MM.1S (cell line): ENCODE measurements around the gene NXPH2.

Source experiments
- DNase-seq: peaks from one replicate; pipeline ENCODE4 v3.0.0-alpha.2; 2015
- H2AFZ ChIP-seq: fragments of 300-600 bp; sonication (generic); 2 replicates; pipeline ENCODE4 v1.6.0; 2016; ENCODE audit warnings: antibody characterized with exemption, low read length
- H3F3A ChIP-seq: fragments of 300-600 bp; sonication (generic); 2 replicates; pipeline ENCODE4 v1.6.1; 2016; ENCODE audit warnings: mild to moderate bottlenecking, antibody characterized with exemption, low read length, moderate library complexity, mixed read lengths; ENCODE audit not compliant: insufficient read depth
- H3K27ac ChIP-seq: fragments of 300-600 bp; sonication (generic); 2 replicates; pipeline ENCODE4 v1.5.1; 2016; ENCODE audit warnings: mild to moderate bottlenecking, low read length
- H3K27me3 ChIP-seq: fragments of 300-600 bp; sonication (generic); replicated peaks from 2 replicates; pipeline ENCODE4 v1.6.0; 2016; ENCODE audit warnings: low read length; ENCODE audit not compliant: insufficient read depth
- H3K36me3 ChIP-seq: fragments of 300-600 bp; sonication (generic); replicated peaks from 2 replicates; pipeline ENCODE4 v1.6.1; 2016; ENCODE audit warnings: mild to moderate bottlenecking, low read length, mixed read lengths; ENCODE audit not compliant: insufficient read depth
- H3K4me1 ChIP-seq: fragments of 300-600 bp; sonication (generic); 2 replicates; pipeline ENCODE4 v1.6.1; 2016; ENCODE audit warnings: low read length, mixed read lengths
- H3K4me2 ChIP-seq: fragments of 300-600 bp; sonication (generic); 2 replicates; pipeline ENCODE4 v1.6.0; 2016; ENCODE audit warnings: low read depth, low read length
- H3K4me3 ChIP-seq: fragments of 300-600 bp; sonication (generic); 2 replicates; pipeline ENCODE4 v1.5.1; 2016; ENCODE audit warnings: low read length, mixed read lengths
- H3K79me2 ChIP-seq: fragments of 300-600 bp; sonication (generic); 2 replicates; pipeline ENCODE4 v1.6.1; 2016; ENCODE audit warnings: mixed run types, low read length, mixed read lengths
- H3K9ac ChIP-seq: fragments of 300-600 bp; sonication (generic); 2 replicates; pipeline ENCODE4 v1.6.1; 2016; ENCODE audit warnings: low read length, mixed read lengths
- H3K9me2 ChIP-seq: fragments of 300-600 bp; sonication (generic); replicated peaks from 2 replicates; pipeline ENCODE4 v1.6.1; 2016; ENCODE audit warnings: mild to moderate bottlenecking, low read length, mixed read lengths; ENCODE audit not compliant: insufficient read depth
- H3K9me3 ChIP-seq: fragments of 300-600 bp; sonication (generic); replicated peaks from 2 replicates; pipeline ENCODE4 v1.6.1; 2016; ENCODE audit warnings: mild to moderate bottlenecking, low read length, mixed read lengths; ENCODE audit not compliant: insufficient read depth
- H4K20me1 ChIP-seq: fragments of 300-600 bp; sonication (generic); 2 replicates; pipeline ENCODE4 v1.6.1; 2016; ENCODE audit warnings: mild to moderate bottlenecking, low read length, moderate library complexity, mixed read lengths; ENCODE audit not compliant: insufficient read depth
- CTCF ChIP-seq: fragments of 300-600 bp; sonication (generic); IDR thresholded peaks from 2 replicates; pipeline ENCODE4 v1.5.1; 2016; ENCODE audit warnings: antibody characterized with exemption, low read length, mixed read lengths
- EZH2 ChIP-seq: fragments of 300-600 bp; sonication (generic); optimal IDR thresholded peaks from 2 replicates; pipeline ENCODE3; 2017; ENCODE audit warnings: low read depth, mild to moderate bottlenecking, antibody characterized with exemption, low read length, mixed read lengths
- EZH2phosphoT487 ChIP-seq: fragments of 300-600 bp; sonication (generic); IDR thresholded peaks from 2 replicates; pipeline ENCODE4 v1.6.1; 2018; ENCODE audit warnings: antibody characterized with exemption, low read length

NXPH2 gene

DNA sequence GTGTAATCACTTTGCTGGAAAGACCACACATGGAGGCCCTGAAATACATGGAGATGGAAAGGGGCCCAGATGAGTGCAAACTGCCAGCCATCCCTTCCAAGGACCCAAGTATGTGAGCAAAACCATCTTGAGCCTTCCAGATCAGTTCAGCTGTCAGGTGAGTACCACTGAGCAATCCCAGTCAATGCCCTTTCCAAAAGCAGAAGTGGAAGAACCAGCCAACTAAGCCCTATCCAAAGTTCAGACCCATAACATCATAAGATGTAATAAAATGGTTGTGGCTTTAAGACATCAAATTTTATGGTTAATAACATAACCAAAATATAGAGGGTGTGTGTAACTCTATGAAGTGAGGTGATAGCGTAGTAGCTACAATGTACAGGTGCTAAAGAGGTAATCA lies 88.5 kb downstream of the NXPH2 start:
- no peaks in the 10 kb centered on the region for H3K79me2 ChIP-seq
- H3K9me2 ChIP-seq: no peaks in the 10 kb centered on the region
- H3K9me3 ChIP-seq: no peaks in the 10 kb centered on the region
- H3K36me3 ChIP-seq: no peaks in the 10 kb centered on the region
- H4K20me1 ChIP-seq: no peaks in the 10 kb centered on the region
- H2AFZ ChIP-seq: no peak overlapping the region
- H3K4me3 ChIP-seq: no peak overlapping the region
- H3K27me3 ChIP-seq: no peaks in the 10 kb centered on the region
- no peak overlapping the region for H3K4me2 ChIP-seq
- peaks cover 11% of the 10 kb centered on the region for H3K4me1 ChIP-seq
- no peak for DNase-seq
- H3K9ac ChIP-seq: no peak overlapping the region
- TF ChIP-seq CTCF (no peak), EZH2 (no peak), EZH2phosphoT487 (no peak)
- H3F3A ChIP-seq: no peaks in the 10 kb centered on the region
- no peak overlapping the region for H3K27ac ChIP-seq

- no peaks in the 10 kb centered on the region for H4K20me1 ChIP-seq
- H3K36me3 ChIP-seq: no peaks in the 10 kb centered on the region
- no peak overlapping the region for H3K4me3 ChIP-seq
- H3K79me2 ChIP-seq: no peaks in the 10 kb centered on the region
- no peak overlapping the region for H3K27ac ChIP-seq
- H3K9ac ChIP-seq: no peak overlapping the region
- H3K27me3 ChIP-seq: no peaks in the 10 kb centered on the region
- DNase-seq: peak; percentile 12
- no peaks in the 10 kb centered on the region for H3F3A ChIP-seq
- H2AFZ ChIP-seq: no peak overlapping the region
- no peaks in the 10 kb centered on the region for H3K9me3 ChIP-seq
- H3K4me2 ChIP-seq: no peak overlapping the region
- TF ChIP-seq EZH2 (no peak), EZH2phosphoT487 (no peak), CTCF (no peak)
- peaks cover 11% of the 10 kb centered on the region for H3K4me1 ChIP-seq
- H3K9me2 ChIP-seq: no peaks in the 10 kb centered on the region
These were observed 90.5 kb downstream of the NXPH2 start for GRCh38 chr2:138689705-138690104.

DNA sequence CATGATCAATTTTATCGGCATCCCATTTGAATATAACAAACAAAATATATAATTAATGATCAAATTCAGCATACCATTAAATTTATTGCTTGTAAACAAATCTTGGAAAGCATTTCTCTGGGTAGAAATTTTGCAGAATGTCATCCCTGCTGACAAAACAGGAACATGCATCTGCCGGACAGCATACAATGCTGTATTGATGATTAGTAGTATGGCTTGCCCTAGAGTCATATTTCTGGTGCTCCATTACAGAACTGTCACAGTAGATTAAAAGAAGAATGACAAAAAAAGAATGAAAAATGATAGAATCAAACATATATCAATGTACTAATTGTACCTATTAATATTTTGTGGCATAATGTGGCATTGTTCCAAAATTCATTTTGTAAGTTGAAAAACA lies 98.0 kb downstream of the NXPH2 start:
- H3F3A ChIP-seq: no peaks in the 10 kb centered on the region
- H2AFZ ChIP-seq: no peak overlapping the region
- no peaks in the 10 kb centered on the region for H3K27me3 ChIP-seq
- DNase-seq: no peak
- no peak overlapping the region for H3K4me2 ChIP-seq
- no peaks in the 10 kb centered on the region for H3K79me2 ChIP-seq
- H3K4me3 ChIP-seq: no peak overlapping the region
- H3K27ac ChIP-seq: no peak overlapping the region
- no peaks in the 10 kb centered on the region for H3K9me2 ChIP-seq
- no peaks in the 10 kb centered on the region for H3K36me3 ChIP-seq
- H3K9me3 ChIP-seq: no peaks in the 10 kb centered on the region
- no peak for TF ChIP-seq EZH2phosphoT487
- TF ChIP-seq CTCF: no peak
- no peak for TF ChIP-seq EZH2
- no peaks in the 10 kb centered on the region for H3K4me1 ChIP-seq
- H3K9ac ChIP-seq: no peak overlapping the region
- H4K20me1 ChIP-seq: no peaks in the 10 kb centered on the region
